ENCODE data around the gene MIR17HG.

The MIR17HG gene

GRCh38 chr13:91362908-91363307, 15.4 kb downstream of the MIR17HG start:
- H3K27ac ChIP-seq, result no peak overlapping the region
- no peak for DNase-seq (ENCODE audit: low read depth, low spot score)

GRCh38 chr13:91368101-91368500, 20.6 kb downstream of the MIR17HG start:
- DNase-seq (ENCODE audit: low read depth, low spot score), result no peak
- no peak overlapping the region for H3K27ac ChIP-seq

GRCh38 chr13:91368676-91369440, 21.4 kb downstream of the MIR17HG start:
- no peak for DNase-seq (ENCODE audit: low read depth, low spot score)
- H3K27ac ChIP-seq, result no peak overlapping the region

GRCh38 chr13:91369441-91369831, 21.9 kb downstream of the MIR17HG start:
- DNase-seq (ENCODE audit: low read depth, low spot score), result no peak
- H3K27ac ChIP-seq, result no peak overlapping the region

GRCh38 chr13:91370501-91370900, 23.0 kb downstream of the MIR17HG start:
- DNase-seq (ENCODE audit: low read depth, low spot score), result no peak
- H3K27ac ChIP-seq, result no peak overlapping the region

GRCh38 chr13:91372911-91373310, 25.4 kb downstream of the MIR17HG start:
- DNase-seq (ENCODE audit: low read depth, low spot score), result no peak
- H3K27ac ChIP-seq, result no peak overlapping the region

GRCh38 chr13:91375116-91375729, 27.7 kb downstream of the MIR17HG start:
- H3K27ac ChIP-seq, result no peak overlapping the region
- DNase-seq (ENCODE audit: low read depth, low spot score), result no peak

GRCh38 chr13:91381371-91381770, 33.9 kb downstream of the MIR17HG start:
- H3K27ac ChIP-seq, result no peak overlapping the region
- no peak for DNase-seq (ENCODE audit: low read depth, low spot score)

- H3K27ac ChIP-seq, result no peak overlapping the region
- DNase-seq (ENCODE audit: low read depth, low spot score), result no peak
Measured at GRCh38 chr13:91383836-91384235, 36.3 kb downstream of the MIR17HG start.

GRCh38 chr13:91384896-91385295, 37.4 kb downstream of the MIR17HG start:
- DNase-seq (ENCODE audit: low read depth, low spot score), result no peak
- H3K27ac ChIP-seq, result no peak overlapping the region

- no peak for DNase-seq (ENCODE audit: low read depth, low spot score)
- no peak overlapping the region for H3K27ac ChIP-seq
Measured at GRCh38 chr13:91389186-91389585, 41.7 kb downstream of the MIR17HG start.

GRCh38 chr13:91397595-91397994, 50.1 kb downstream of the MIR17HG start:
- H3K27ac ChIP-seq, result no peak overlapping the region
- no peak for DNase-seq (ENCODE audit: low read depth, low spot score)

GRCh38 chr13:91398413-91399188, 51.1 kb downstream of the MIR17HG start, which contains the start of gene GPC5:
GPC5 (plus strand) TSS chr13:91398621.
- H3K27ac ChIP-seq, result no peak within 1 kb of the TSS
- no peak for DNase-seq (ENCODE audit: low read depth, low spot score)

GRCh38 chr13:91399189-91400062, 51.9 kb downstream of the MIR17HG start:
- no peak overlapping the region for H3K27ac ChIP-seq
- no peak for DNase-seq (ENCODE audit: low read depth, low spot score)

- H3K27ac ChIP-seq, result no peak overlapping the region
- no peak for DNase-seq (ENCODE audit: low read depth, low spot score)
Measured at GRCh38 chr13:91400063-91400399, 52.5 kb downstream of the MIR17HG start.

GRCh38 chr13:91400671-91401070, 53.2 kb downstream of the MIR17HG start:
- H3K27ac ChIP-seq, result no peak overlapping the region
- no peak for DNase-seq (ENCODE audit: low read depth, low spot score)

- H3K27ac ChIP-seq, result no peak overlapping the region
Measured at GRCh38 chr13:91401920-91402319, 54.4 kb downstream of the MIR17HG start.

More at GRCh38 chr13:91401920-91402319, 54.4 kb downstream of the MIR17HG start:
- no peak for DNase-seq (ENCODE audit: low read depth, low spot score)

All from epithelial cell of prostate (primary cell).